Osteocyte (in vitro differentiated cells): ENCODE measurements around the gene RAPGEF4. TPM values are rescaled to one million over a fixed set of nuclear protein-coding genes. Genes with fewer than 3 reads are reported as not detected.

Experiments used
- DNase-seq: peaks from one replicate; pipeline ENCODE4 v3.0.0; 2021; ENCODE audit warnings: mixed read lengths; ENCODE audit not compliant: unreplicated experiment; ENCODE audit errors: extremely low spot score
- H3K27ac Mint-ChIP-seq: one replicate; pipeline ENCODE4 v1.8.0; 2021; ENCODE audit warnings: mild to moderate bottlenecking, mixed read lengths; ENCODE audit not compliant: unreplicated experiment
- H3K27me3 Mint-ChIP-seq: one replicate; pipeline ENCODE4 v1.8.0; 2021; ENCODE audit warnings: mixed read lengths; ENCODE audit not compliant: unreplicated experiment
- H3K36me3 Mint-ChIP-seq: one replicate; pipeline ENCODE4 v1.8.0; 2021; ENCODE audit warnings: mixed read lengths; ENCODE audit not compliant: unreplicated experiment
- H3K4me1 Mint-ChIP-seq: one replicate; pipeline ENCODE4 v1.8.0; 2021; ENCODE audit warnings: mixed read lengths; ENCODE audit not compliant: unreplicated experiment
- H3K4me3 Mint-ChIP-seq: one replicate; pipeline ENCODE4 v1.8.0; 2021; ENCODE audit warnings: mild to moderate bottlenecking, moderate library complexity, mixed read lengths; ENCODE audit not compliant: unreplicated experiment
- H3K9me3 Mint-ChIP-seq: one replicate; pipeline ENCODE4 v1.8.0; 2021; ENCODE audit warnings: mixed read lengths; ENCODE audit not compliant: unreplicated experiment
- total RNA-seq: library from RNA; stranded (reverse); gene quantifications from 2 replicates; pipeline ENCODE4 v1.2.1, GENCODE V29; 2021
- TF ChIP-seq, protein P1 (sequence below): fragments of 200-600 bp; sonication (generic); IDR thresholded peaks from 2 replicates; pipeline ENCODE4 v1.5.0; 2021; ENCODE audit warnings: antibody characterized with exemption, mild to moderate bottlenecking, moderate library complexity

The RAPGEF4 gene
- total RNA-seq, 1 donor from 2014 or later: 0.91 TPM

DNA sequence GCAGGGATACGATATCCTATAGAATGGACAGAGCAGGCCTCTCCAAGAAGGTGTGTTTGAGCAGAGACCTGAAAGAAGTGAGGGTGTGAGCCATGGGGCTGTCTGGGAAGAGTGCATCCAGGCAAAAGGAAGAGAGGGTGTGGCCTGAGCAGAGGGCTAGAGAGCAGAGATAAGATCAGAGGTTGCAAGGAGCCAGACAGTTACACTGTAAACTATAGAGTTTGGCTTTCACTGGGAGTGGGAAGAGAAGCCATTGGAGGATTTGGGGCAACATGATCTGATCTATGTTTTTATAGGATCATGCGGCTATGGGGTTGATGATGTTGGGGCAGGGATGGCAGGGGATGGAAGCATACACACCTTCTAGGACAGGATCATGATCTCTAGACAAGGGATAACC is 215.9 kb downstream of the RAPGEF4 start:
- TF ChIP-seq, protein P1, sequence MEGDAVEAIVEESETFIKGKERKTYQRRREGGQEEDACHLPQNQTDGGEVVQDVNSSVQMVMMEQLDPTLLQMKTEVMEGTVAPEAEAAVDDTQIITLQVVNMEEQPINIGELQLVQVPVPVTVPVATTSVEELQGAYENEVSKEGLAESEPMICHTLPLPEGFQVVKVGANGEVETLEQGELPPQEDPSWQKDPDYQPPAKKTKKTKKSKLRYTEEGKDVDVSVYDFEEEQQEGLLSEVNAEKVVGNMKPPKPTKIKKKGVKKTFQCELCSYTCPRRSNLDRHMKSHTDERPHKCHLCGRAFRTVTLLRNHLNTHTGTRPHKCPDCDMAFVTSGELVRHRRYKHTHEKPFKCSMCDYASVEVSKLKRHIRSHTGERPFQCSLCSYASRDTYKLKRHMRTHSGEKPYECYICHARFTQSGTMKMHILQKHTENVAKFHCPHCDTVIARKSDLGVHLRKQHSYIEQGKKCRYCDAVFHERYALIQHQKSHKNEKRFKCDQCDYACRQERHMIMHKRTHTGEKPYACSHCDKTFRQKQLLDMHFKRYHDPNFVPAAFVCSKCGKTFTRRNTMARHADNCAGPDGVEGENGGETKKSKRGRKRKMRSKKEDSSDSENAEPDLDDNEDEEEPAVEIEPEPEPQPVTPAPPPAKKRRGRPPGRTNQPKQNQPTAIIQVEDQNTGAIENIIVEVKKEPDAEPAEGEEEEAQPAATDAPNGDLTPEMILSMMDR: no peak
- Mint-ChIP-seq H3K36me3 (no peaks in the 10 kb centered on the region), H3K9me3 (no peaks in the 10 kb centered on the region), H3K4me1 (peaks cover 44% of the 10 kb centered on the region), H3K27me3 (no peaks in the 10 kb centered on the region), H3K27ac (no peak overlapping the region), H3K4me3 (no peak overlapping the region)
- no peak for DNase-seq

DNA sequence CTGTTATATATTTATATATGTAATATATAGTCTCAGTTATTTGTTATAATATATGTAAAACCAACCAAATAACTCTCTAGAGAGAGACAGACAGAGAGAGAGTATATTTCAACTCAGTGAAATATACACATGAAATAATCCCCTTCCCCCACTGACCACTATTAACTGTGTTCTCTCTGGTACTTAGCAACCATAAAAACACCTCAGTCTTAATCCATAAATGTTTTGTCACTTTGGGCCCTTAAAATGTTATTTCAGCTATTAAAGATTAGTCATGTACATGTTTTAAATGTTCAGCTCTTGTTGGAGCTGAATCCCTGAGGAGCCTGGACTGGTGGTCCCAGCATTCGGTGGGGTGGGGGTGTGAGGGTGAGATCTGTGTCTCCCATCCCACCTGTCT is 217.8 kb downstream of the RAPGEF4 start:
- H3K9me3 Mint-ChIP-seq: no peaks in the 10 kb centered on the region
- no peak overlapping the region for H3K4me3 Mint-ChIP-seq
- no peaks in the 10 kb centered on the region for H3K27me3 Mint-ChIP-seq
- no peak for DNase-seq
- H3K4me1 Mint-ChIP-seq: peaks cover 34% of the 10 kb centered on the region
- TF ChIP-seq, protein P1: no peak
- no peaks in the 10 kb centered on the region for H3K36me3 Mint-ChIP-seq
- H3K27ac Mint-ChIP-seq: peak overlapping the region; percentile 82

DNA sequence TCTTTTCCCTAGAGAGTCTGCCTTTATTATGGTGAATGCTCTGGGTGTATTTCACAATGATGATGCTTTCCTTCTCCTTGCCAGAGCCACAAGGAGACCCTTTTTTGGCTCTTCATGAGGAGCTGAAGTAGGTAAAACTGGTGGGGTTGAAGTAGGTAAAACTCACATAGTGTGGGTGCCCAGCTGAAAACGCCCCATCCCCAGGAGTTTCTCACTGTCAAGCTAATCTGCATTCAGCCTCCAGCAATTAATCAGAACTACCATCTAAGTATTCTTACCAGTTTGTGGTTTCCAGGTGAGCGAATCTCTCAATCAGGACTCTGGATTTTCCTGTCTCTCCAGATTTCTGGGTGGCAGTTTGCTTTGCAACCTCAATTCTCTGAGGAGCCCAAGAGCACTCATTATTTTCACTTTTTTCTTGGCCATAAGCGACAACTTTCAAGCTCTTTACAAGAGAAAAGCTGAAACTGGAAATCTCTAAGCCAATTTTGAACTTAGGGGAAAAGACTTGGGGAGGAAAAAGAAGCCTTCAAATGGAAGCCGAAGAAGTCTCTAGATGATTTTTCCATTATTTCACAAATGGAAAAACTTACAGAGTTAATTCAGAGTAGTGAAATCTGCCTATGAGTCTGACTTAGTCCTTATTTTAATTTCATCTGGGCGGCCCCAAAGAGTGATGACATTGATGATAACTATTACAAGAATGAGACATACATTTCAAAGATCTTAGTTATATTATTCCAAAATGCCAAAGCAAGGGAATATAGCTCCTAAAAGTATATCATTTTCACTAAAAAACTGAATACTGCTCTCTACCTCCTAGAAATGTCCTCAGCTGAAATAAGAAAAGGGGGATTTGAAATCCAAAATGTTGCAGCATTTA is 218.6 kb downstream of the RAPGEF4 start:
- peaks cover 26% of the 10 kb centered on the region for H3K4me1 Mint-ChIP-seq
- H3K9me3 Mint-ChIP-seq: no peaks in the 10 kb centered on the region
- H3K4me3 Mint-ChIP-seq: no peak overlapping the region
- TF ChIP-seq, protein P1: no peak
- no peaks in the 10 kb centered on the region for H3K36me3 Mint-ChIP-seq
- no peak for DNase-seq
- H3K27ac Mint-ChIP-seq: peak overlapping the region; percentile 47
- no peaks in the 10 kb centered on the region for H3K27me3 Mint-ChIP-seq

DNA sequence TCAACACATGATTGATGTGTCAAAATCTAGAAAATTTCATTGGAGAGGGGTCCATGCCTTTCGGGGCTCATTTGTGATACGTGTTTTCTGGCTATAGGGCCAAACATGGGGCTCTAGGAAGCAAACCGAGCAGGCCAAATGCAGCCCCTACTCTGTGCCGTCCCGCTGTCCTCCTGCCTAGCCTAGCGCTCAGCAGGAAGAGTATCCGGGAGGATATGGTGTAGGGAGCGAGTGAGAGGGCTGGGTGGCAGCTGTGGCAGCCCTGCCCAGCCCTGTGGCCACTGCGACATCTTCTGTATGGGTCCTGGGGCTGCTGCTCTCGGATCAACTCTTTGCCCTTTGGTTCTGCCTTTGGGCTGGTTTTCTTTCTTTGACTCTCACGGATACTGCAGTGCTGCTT is 219.9 kb downstream of the RAPGEF4 start:
- Mint-ChIP-seq H3K4me1 (peaks cover 23% of the 10 kb centered on the region), H3K36me3 (no peaks in the 10 kb centered on the region), H3K9me3 (no peaks in the 10 kb centered on the region), H3K27ac (no peak overlapping the region), H3K4me3 (no peak overlapping the region), H3K27me3 (no peaks in the 10 kb centered on the region)
- no peak for DNase-seq
- TF ChIP-seq, protein P1: no peak

DNA sequence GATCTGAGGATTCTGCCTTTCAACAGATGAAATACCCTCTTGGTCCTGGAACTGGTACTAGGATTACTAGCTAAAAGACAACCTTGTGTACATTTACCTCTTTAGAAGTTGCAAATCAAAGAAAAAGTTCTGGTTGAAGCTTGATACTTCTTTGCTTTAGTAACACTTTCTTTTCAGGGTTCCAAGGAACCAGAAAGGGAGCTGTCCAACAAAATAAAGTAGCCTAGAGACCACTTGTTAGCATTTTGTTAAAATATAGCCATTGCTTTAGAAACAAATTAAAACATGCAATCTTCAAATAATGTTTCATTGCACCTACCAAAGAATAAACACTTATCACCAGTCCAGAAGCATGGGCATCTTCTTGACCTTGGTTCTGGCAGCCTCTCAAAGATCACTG is 222.1 kb downstream of the RAPGEF4 start:
- no peak for DNase-seq
- H3K27me3 Mint-ChIP-seq: no peaks in the 10 kb centered on the region
- TF ChIP-seq, protein P1: no peak
- no peak overlapping the region for H3K4me3 Mint-ChIP-seq
- no peaks in the 10 kb centered on the region for H3K36me3 Mint-ChIP-seq
- H3K9me3 Mint-ChIP-seq: no peaks in the 10 kb centered on the region
- H3K27ac Mint-ChIP-seq: no peak overlapping the region
- H3K4me1 Mint-ChIP-seq: peaks cover 29% of the 10 kb centered on the region
